ENCODE results near the gene METTL25B. TPM values are rescaled to one million over a fixed set of nuclear protein-coding genes. Genes with fewer than 3 reads are reported as not detected.

Gene METTL25B
- total and polyA plus RNA-seq, 2 of the 4 experiments (the other 2 are of a cell fraction), result 2.3 to 10.1 TPM

Other genes starting within 250 kb of the METTL25B start
- gene MEF2D, start 227.7 kb upstream of the METTL25B start, total RNA-seq (2012; rRNA removed), result 2.9 and 3.6 TPM in 2 replicates
- gene MEF2D, start 227.7 kb upstream of the METTL25B start, polyA plus RNA-seq (2012; rRNA removed), result 20.0 and 25.0 TPM in 2 replicates
- gene IQGAP3, start 155.9 kb upstream of the METTL25B start, total RNA-seq (2012; rRNA removed), result 13.6 TPM in 2 replicates
- 12.5 and 14.9 TPM in 2 replicates for gene IQGAP3, start 155.9 kb upstream of the METTL25B start, polyA plus RNA-seq (2012; rRNA removed)
- gene TTC24, start 148.7 kb upstream of the METTL25B start, total RNA-seq (2012; rRNA removed), result not detected in 2 replicates
- not detected in 2 replicates for gene TTC24, start 148.7 kb upstream of the METTL25B start, polyA plus RNA-seq (2012; rRNA removed)
- 70.3 and 74.2 TPM in 2 replicates for gene NAXE, start 136.7 kb upstream of the METTL25B start, total RNA-seq (2012; rRNA removed)
- 60.6 and 61.0 TPM in 2 replicates for gene NAXE, start 136.7 kb upstream of the METTL25B start, polyA plus RNA-seq (2012; rRNA removed)
- gene GPATCH4, start 127.0 kb upstream of the METTL25B start, total RNA-seq (2012; rRNA removed), result 30.8 and 41.8 TPM in 2 replicates
- gene GPATCH4, start 127.0 kb upstream of the METTL25B start, polyA plus RNA-seq (2012; rRNA removed), result 26.6 and 32.6 TPM in 2 replicates
- gene HAPLN2, start 109.1 kb upstream of the METTL25B start, total RNA-seq (2012; rRNA removed), result not detected in 2 replicates
- not detected in 2 replicates for gene HAPLN2, start 109.1 kb upstream of the METTL25B start, polyA plus RNA-seq (2012; rRNA removed)
- gene BCAN, start 86.4 kb upstream of the METTL25B start, total RNA-seq (2012; rRNA removed), result not detected in 2 replicates
- gene BCAN, start 86.4 kb upstream of the METTL25B start, polyA plus RNA-seq (2012; rRNA removed), result 0.07 TPM in 1 of 2 replicates, not detected in the other
- gene NES, start 51.1 kb upstream of the METTL25B start, total RNA-seq (2012; rRNA removed), result 40.1 and 46.1 TPM in 2 replicates
- 25.3 and 26.7 TPM in 2 replicates for gene NES, start 51.1 kb upstream of the METTL25B start, polyA plus RNA-seq (2012; rRNA removed)
- 6.1 and 6.3 TPM in 2 replicates for gene CRABP2, start 22.9 kb upstream of the METTL25B start, total RNA-seq (2012; rRNA removed)
- 12.2 and 15.7 TPM in 2 replicates for gene CRABP2, start 22.9 kb upstream of the METTL25B start, polyA plus RNA-seq (2012; rRNA removed)
- gene ISG20L2, start 297 bp downstream of the METTL25B start, total RNA-seq (2012; rRNA removed), result 13.6 and 17.0 TPM in 2 replicates
- gene ISG20L2, start 297 bp downstream of the METTL25B start, polyA plus RNA-seq (2012; rRNA removed), result 27.2 and 27.3 TPM in 2 replicates
- gene MRPL24, start 12.6 kb downstream of the METTL25B start, total RNA-seq (2012; rRNA removed), result 65.3 and 68.8 TPM in 2 replicates
- gene MRPL24, start 12.6 kb downstream of the METTL25B start, polyA plus RNA-seq (2012; rRNA removed), result 94.9 and 99.5 TPM in 2 replicates
- gene HDGF, start 23.2 kb downstream of the METTL25B start, total RNA-seq (2012; rRNA removed), result 94.6 and 145 TPM in 2 replicates
- gene HDGF, start 23.2 kb downstream of the METTL25B start, polyA plus RNA-seq (2012; rRNA removed), result 102 and 123 TPM in 2 replicates
- gene PRCC, start 39.1 kb downstream of the METTL25B start, total RNA-seq (2012; rRNA removed), result 10.6 and 14.7 TPM in 2 replicates
- gene PRCC, start 39.1 kb downstream of the METTL25B start, polyA plus RNA-seq (2012; rRNA removed), result 52.4 and 59.6 TPM in 2 replicates
- gene SH2D2A, start 88.4 kb downstream of the METTL25B start, total RNA-seq (2012; rRNA removed), result 0.28 TPM in 1 of 2 replicates, not detected in the other
- 0.23 TPM in 1 of 2 replicates, not detected in the other for gene SH2D2A, start 88.4 kb downstream of the METTL25B start, polyA plus RNA-seq (2012; rRNA removed)
- gene INSRR, start 130.6 kb downstream of the METTL25B start, total RNA-seq (2012; rRNA removed), result not detected in 2 replicates
- gene INSRR, start 130.6 kb downstream of the METTL25B start, polyA plus RNA-seq (2012; rRNA removed), result not detected in 2 replicates
- not detected in 2 replicates for gene NTRK1, start 132.4 kb downstream of the METTL25B start, total RNA-seq (2012; rRNA removed)
- 0.03 TPM in 1 of 2 replicates, not detected in the other for gene NTRK1, start 132.4 kb downstream of the METTL25B start, polyA plus RNA-seq (2012; rRNA removed)
- 2.0 and 2.8 TPM in 2 replicates for gene PEAR1, start 165.2 kb downstream of the METTL25B start, total RNA-seq (2012; rRNA removed)
- gene PEAR1, start 165.2 kb downstream of the METTL25B start, polyA plus RNA-seq (2012; rRNA removed), result 44.4 and 52.1 TPM in 2 replicates
- gene LRRC71, start 192.2 kb downstream of the METTL25B start, total RNA-seq (2012; rRNA removed), result not detected in 2 replicates
- gene LRRC71, start 192.2 kb downstream of the METTL25B start, polyA plus RNA-seq (2012; rRNA removed), result 0.47 and 0.50 TPM in 2 replicates

Measured in IMR-90 (cell line).